ENCODE results near the gene DCP2.

GRCh38 chr5:113024076-113024697 lies 47.6 kb downstream of the DCP2 start:
- TF ChIP-seq POLR2A (IDR thresholded peaks at IDR 0.05), result no peak
- TF ChIP-seq CTCF (IDR thresholded peaks at IDR 0.05), result no peak
- no peak for TF ChIP-seq EP300 (IDR thresholded peaks at IDR 0.05)
